ENCODE results near the gene NUP210.

DNA sequence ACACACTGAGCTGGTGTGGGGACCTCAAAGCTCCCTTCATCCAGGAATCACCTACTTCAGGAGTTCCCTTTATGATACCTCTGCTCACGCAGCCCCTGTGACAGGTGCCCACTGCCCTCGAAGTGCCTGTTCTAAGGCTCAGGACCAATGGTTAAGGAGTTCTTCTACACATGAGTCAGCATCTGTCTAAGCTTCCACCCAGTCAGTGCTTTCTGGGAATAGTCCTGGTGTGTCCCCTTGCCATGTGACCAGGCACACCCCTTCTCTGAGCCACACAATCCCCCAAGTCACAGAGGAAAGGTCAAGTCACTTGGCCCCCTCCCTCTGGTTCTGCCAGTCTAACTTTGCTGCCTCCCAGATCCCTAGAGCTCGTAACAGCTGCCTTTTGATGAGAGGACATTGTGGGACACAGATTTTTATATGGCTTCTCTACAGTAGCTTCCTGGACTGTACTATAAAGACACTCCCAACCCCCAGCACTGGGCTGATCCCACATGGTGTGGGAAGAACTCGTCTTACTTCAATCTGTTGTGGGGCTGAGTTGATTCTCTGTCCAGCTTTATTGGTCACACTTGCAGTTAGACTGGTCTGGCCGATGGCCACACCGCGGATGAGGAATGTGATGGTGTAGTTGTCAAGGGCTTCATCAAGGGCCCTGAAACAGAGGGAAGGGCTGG lies 78.8 kb downstream of the NUP210 start:
- TF ChIP-seq, protein P1, sequence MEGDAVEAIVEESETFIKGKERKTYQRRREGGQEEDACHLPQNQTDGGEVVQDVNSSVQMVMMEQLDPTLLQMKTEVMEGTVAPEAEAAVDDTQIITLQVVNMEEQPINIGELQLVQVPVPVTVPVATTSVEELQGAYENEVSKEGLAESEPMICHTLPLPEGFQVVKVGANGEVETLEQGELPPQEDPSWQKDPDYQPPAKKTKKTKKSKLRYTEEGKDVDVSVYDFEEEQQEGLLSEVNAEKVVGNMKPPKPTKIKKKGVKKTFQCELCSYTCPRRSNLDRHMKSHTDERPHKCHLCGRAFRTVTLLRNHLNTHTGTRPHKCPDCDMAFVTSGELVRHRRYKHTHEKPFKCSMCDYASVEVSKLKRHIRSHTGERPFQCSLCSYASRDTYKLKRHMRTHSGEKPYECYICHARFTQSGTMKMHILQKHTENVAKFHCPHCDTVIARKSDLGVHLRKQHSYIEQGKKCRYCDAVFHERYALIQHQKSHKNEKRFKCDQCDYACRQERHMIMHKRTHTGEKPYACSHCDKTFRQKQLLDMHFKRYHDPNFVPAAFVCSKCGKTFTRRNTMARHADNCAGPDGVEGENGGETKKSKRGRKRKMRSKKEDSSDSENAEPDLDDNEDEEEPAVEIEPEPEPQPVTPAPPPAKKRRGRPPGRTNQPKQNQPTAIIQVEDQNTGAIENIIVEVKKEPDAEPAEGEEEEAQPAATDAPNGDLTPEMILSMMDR (conservative IDR thresholded peaks at IDR 0.05; ENCODE audit: low read length) = no peak
- TF ChIP-seq EZH2phosphoT487 (IDR thresholded peaks at IDR 0.05; ENCODE audit: borderline replicate concordance) = no peak
